Mesothelial cell of epicardium (in vitro differentiated cells): ENCODE data around the gene PIM1. TPM values are rescaled to one million over a fixed set of nuclear protein-coding genes. Genes with fewer than 3 reads are reported as not detected.

Source experiments
- DNase-seq, 2 experiments: peaks; one replicate each; pipeline ENCODE4 v3.0.0; 2021; ENCODE audit warnings: low spot score in 2 of 2; ENCODE audit not compliant: unreplicated experiment in 2 of 2
- H3K27ac Mint-ChIP-seq: 2 replicates; pipeline ENCODE4 v1.8.0; 2021; ENCODE audit warnings: mixed read lengths
- H3K27me3 Mint-ChIP-seq: 2 replicates; pipeline ENCODE4 v1.8.0; 2021; ENCODE audit warnings: low read depth, mixed read lengths
- H3K36me3 Mint-ChIP-seq: 2 replicates; pipeline ENCODE4 v1.8.0; 2021; ENCODE audit warnings: mixed read lengths
- H3K4me1 Mint-ChIP-seq: 2 replicates; pipeline ENCODE4 v1.8.0; 2021; ENCODE audit warnings: mixed read lengths
- H3K4me3 Mint-ChIP-seq: 2 replicates; pipeline ENCODE4 v1.8.0; 2021; ENCODE audit warnings: mild to moderate bottlenecking, moderate library complexity, mixed read lengths
- H3K9me3 Mint-ChIP-seq: 2 replicates; pipeline ENCODE4 v1.8.0; 2021; ENCODE audit warnings: mixed read lengths
- total RNA-seq: library from RNA; stranded (reverse); gene quantifications from 3 replicates; pipeline ENCODE4 v1.2.1, GENCODE V29; 2021
- TF ChIP-seq, protein P1 (sequence below): fragments of 200-600 bp; sonication (generic); IDR thresholded peaks from one replicate; pipeline ENCODE4 v1.5.0; 2021; ENCODE audit warnings: antibody characterized with exemption; ENCODE audit not compliant: unreplicated experiment

PIM1 gene
- 26.2 to 30.3 TPM (median 28.6 TPM) in 3 replicates for total RNA-seq

DNA sequence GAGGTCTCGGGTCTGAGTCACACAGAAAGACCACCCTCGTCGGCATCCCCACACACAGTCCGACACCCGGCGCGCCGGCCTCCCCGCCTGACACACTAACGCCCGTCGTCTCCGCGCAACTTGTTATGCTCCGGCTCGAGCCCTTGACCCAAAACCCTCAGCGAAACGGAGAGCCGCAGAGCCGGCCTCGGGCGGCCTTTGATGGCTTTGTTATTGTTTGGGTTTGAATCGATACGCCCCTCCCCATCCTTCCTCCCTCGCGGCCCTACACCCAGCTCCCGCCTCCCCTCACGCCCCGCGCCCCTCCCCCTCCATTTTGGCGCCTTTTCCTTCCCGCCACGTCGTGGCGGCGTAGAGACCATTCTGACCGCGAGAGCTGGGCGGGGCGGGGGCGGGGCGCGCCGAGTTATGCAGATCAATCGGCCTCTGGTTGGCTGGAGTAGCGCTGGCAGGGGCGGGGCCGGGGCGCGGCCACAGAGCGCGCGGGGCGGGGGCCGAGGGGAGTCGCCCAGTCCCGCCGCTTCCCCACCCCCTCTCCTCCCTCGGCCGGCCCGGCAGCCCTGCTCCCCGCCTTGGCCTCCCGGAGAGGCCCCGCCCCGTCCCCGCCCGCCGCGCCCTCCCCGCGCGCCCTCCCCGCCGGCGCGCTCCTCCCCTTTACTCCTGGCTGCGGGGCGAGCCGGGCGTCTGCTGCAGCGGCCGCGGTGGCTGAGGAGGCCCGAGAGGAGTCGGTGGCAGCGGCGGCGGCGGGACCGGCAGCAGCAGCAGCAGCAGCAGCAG is at the start of gene PIM1:
PIM1 (plus strand) TSS at position 657 of the 777 bp plus-strand sequence. CDS start 424 bp downstream, outside the sequence.
- Mint-ChIP-seq H3K27me3 (no peaks in the 10 kb centered on the region), H3K4me1 (peaks cover 36% of the 10 kb centered on the region), H3K9me3 (no peaks in the 10 kb centered on the region), H3K27ac (peak within 1 kb of the TSS; percentile 99), H3K36me3 (peaks cover 14% of the 10 kb centered on the region), H3K4me3 (peak within 1 kb of the TSS; percentile 86)
- peak; percentile 93 to 100 for DNase-seq
- TF ChIP-seq, protein P1, sequence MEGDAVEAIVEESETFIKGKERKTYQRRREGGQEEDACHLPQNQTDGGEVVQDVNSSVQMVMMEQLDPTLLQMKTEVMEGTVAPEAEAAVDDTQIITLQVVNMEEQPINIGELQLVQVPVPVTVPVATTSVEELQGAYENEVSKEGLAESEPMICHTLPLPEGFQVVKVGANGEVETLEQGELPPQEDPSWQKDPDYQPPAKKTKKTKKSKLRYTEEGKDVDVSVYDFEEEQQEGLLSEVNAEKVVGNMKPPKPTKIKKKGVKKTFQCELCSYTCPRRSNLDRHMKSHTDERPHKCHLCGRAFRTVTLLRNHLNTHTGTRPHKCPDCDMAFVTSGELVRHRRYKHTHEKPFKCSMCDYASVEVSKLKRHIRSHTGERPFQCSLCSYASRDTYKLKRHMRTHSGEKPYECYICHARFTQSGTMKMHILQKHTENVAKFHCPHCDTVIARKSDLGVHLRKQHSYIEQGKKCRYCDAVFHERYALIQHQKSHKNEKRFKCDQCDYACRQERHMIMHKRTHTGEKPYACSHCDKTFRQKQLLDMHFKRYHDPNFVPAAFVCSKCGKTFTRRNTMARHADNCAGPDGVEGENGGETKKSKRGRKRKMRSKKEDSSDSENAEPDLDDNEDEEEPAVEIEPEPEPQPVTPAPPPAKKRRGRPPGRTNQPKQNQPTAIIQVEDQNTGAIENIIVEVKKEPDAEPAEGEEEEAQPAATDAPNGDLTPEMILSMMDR, result no peak

DNA sequence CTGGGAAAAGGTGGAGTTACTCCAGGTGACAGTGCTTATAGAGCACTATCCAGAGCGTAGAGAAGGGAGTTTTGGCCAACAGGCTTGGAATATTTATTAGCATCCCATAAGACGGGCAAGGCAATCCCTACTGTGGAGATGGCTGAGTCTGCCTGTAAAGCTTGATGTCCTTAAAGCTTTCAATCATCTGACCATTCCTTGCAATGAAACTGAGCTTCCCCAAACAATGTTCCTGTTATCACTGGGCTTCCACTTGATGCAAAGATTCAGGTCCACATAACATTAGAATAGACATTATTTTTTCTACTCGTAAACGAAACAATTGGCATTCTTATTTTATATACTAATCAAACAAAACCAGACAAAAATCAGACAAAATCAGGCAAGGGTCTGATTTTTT is 48.4 kb upstream of the PIM1 start:
- Mint-ChIP-seq H3K36me3 (no peaks in the 10 kb centered on the region), H3K4me3 (no peak overlapping the region), H3K9me3 (no peaks in the 10 kb centered on the region), H3K4me1 (peaks cover 24% of the 10 kb centered on the region), H3K27me3 (no peaks in the 10 kb centered on the region), H3K27ac (no peak overlapping the region)
- DNase-seq, result no peak
- TF ChIP-seq, protein P1, result no peak

DNA sequence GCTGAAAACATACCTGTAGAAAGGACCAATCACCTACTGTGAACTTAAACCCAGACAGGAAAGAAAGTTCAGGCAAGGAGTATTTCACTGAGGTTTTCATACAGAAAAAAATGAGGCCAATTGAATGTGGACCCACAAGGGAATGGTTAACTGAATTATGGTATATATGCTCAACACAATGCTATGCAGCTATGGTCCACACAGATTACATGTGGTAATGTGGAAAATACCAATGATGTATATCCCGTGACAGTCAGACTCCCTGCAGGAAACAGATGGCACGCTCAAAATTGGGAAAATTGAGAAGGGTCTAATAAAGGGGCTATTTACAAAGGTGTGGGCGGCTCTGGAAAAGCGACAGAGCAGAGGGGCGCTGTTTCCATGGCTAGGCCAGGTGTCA is 47.1 kb upstream of the PIM1 start:
- Mint-ChIP-seq H3K4me3 (no peak overlapping the region), H3K4me1 (peaks cover 32% of the 10 kb centered on the region), H3K36me3 (no peaks in the 10 kb centered on the region), H3K9me3 (no peaks in the 10 kb centered on the region), H3K27me3 (no peaks in the 10 kb centered on the region), H3K27ac (no peak overlapping the region)
- TF ChIP-seq, protein P1, result no peak
- DNase-seq, result no peak

DNA sequence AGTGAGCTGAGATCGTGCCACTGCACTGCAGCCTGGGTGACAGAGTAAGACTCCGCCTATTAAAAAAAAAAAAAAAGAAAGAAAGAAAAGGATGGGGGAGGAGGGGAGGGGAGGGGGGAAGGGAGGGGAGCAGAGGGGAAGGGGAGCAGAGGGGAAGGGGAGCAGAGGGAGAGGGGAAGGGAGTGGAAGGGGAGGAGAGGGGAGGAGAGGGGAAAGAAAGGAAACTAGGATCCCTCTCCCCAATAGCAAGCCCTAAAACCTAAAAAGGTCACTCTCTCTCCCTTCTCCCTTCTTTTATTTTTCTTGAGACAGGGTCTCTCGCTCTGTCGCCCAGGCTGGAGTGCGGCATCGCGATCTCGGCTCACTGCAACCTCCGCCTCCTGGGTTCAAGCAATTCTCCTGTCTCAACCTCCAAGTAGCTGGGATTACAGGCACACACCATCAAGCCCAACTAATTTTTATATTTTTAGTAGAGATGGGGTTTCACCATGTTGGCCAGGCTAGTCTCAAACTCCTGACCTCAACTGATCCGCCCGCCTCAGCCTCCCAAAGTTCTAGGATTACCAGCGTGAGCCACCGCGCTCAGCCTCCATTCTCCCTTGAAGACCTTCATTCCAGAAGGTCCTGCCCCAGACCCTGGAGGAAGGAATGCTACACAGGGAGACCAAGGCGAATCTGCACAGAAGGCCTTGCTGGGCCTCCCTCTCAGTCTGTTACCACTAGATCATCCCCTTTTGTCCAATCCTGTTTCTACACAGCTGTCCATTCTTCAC is 45.8 kb upstream of the PIM1 start:
- H3K27me3 Mint-ChIP-seq, result no peaks in the 10 kb centered on the region
- DNase-seq, result no peak
- no peaks in the 10 kb centered on the region for H3K36me3 Mint-ChIP-seq
- no peak overlapping the region for H3K4me3 Mint-ChIP-seq
- TF ChIP-seq, protein P1, result no peak
- peak overlapping the region; percentile 75 for H3K27ac Mint-ChIP-seq
- peaks cover 42% of the 10 kb centered on the region for H3K4me1 Mint-ChIP-seq
- no peaks in the 10 kb centered on the region for H3K9me3 Mint-ChIP-seq

DNA sequence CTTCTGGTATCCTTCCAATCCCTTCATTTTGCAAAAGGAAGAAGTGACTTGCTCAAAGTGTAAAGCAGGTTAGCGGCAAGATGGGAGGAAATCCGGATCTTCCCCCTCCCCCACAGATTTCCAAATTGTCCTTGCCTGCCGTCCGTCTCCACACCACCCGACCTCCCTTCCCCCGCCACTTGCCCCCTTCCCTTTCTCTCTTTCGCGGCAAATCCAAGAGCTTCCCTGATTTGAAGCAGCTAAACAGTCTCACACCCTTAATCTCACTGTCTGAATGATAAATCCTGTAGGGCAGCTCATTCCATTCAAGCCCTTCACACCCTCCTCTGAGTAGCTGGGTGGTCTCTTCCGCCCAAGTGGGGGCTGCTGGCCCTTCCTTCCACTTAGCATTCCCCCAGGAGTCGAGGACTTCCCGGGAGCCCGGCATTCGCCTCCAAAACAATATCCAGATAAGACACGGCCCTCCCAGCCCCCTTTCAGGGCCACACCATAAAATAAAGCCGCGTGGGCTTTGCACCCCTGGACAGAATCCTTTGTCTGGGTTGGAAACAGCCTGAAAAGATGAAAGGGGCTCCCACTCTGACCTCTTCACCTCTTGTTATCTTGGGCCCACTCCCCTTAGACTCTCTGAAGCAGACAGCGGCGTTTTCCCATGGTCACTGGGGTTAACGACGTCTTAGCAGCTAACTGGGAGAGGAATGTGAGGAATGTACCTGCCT is 44.0 kb upstream of the PIM1 start:
- Mint-ChIP-seq H3K4me1 (peaks cover 49% of the 10 kb centered on the region), H3K9me3 (no peaks in the 10 kb centered on the region), H3K36me3 (no peaks in the 10 kb centered on the region), H3K27me3 (no peaks in the 10 kb centered on the region), H3K4me3 (peak overlapping the region; percentile 61), H3K27ac (peak overlapping the region; percentile 99)
- DNase-seq, result peak in 1 of 2 experiments; percentile 54
- TF ChIP-seq, protein P1, result no peak
